Activated T-helper 1 cell treated with anti-CD3 and anti-CD28 coated beads, Interleukin-12 subunit alpha, Interleukin-12 subunit beta, Interleukin-2, Interleukin-4 antibody, amounts not matched to agents 30 ng/mL and 10 ng/mL and 1 ng/mL, durations not matched to agents 14 hours and 24 hours and 36 hours (primary cell): Measurements from ENCODE around the gene PGAP2. TPM values are rescaled to one million over a fixed set of nuclear protein-coding genes. Genes with fewer than 3 reads are reported as not detected.

Experiments
- DNase-seq: peaks from one replicate; pipeline ENCODE4 v3.0.0; 2021; ENCODE audit warnings: low spot score
- H3K27ac Mint-ChIP-seq: one replicate; pipeline ENCODE4 v1.8.0; 2021; ENCODE audit warnings: mild to moderate bottlenecking, mixed read lengths
- H3K27me3 Mint-ChIP-seq: one replicate; pipeline ENCODE4 v1.8.0; 2022; ENCODE audit warnings: mild to moderate bottlenecking, moderate library complexity, mixed read lengths; ENCODE audit not compliant: insufficient read depth
- H3K36me3 Mint-ChIP-seq: one replicate; pipeline ENCODE4 v1.8.0; 2021; ENCODE audit warnings: low read depth, mixed read lengths
- H3K4me1 Mint-ChIP-seq: one replicate; pipeline ENCODE4 v1.8.0; 2021; ENCODE audit warnings: low read depth, mixed read lengths
- H3K4me3 Mint-ChIP-seq: one replicate; pipeline ENCODE4 v1.8.0; 2021; ENCODE audit warnings: mild to moderate bottlenecking, moderate library complexity, mixed read lengths
- H3K9me3 Mint-ChIP-seq: one replicate; pipeline ENCODE4 v1.8.0; 2021; ENCODE audit warnings: mixed read lengths
- intact Hi-C: fragments of 100-400 bp; cut with micrococcal nuclease; formaldehyde crosslinking; loops from one replicate; pipeline ENCODE4 v1.15.1; 2024
- total RNA-seq: library from RNA; stranded (reverse); gene quantifications from 2 replicates; pipeline ENCODE4 v1.2.3, GENCODE V29; 2022

The PGAP2 gene
- total RNA-seq, 1 donor from 2014 or later = 29.8 TPM

DNA sequence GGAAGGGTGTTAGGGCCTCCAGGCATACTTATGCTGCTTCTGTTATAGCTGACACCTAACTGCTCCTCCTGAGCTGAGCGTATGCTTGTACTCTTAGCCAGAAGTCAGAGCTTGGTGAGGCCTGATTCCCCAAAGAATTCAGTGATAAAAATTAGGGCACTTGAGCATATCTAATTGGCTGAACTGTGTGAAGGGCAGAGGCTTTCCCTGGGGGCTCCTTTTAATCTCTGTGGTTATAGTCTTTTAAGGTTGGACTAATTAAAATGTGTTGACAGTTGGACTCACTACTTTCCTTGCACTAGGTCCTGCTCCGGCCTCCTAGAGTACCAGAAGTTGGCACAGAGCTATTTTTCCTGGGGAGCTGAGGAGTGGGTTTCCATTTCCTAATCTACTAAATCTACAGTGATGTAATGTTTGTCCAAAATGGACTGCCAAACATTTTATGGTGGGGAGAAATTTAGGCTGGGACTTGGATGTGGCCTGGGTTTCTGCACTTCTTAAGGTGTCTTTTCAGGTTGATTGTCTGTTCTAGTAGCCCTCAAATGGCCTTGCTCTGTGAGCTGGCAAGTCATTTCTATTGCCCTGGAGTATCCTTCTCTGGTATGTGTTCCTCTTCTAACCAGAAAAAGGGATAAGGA lies 65.5 kb downstream of the PGAP2 start:
- Mint-ChIP-seq H3K4me3 (no peak overlapping the region), H3K27ac (no peak overlapping the region), H3K36me3 (peaks cover 19% of the 10 kb centered on the region), H3K4me1 (peaks cover 71% of the 10 kb centered on the region), H3K27me3 (no peaks in the 10 kb centered on the region), H3K9me3 (no peaks in the 10 kb centered on the region)
- no peak for DNase-seq
- intact Hi-C loops = no loop called here

Other genes starting within 250 kb of the PGAP2 start
- not detected in 2 replicates for gene ART5, start 166.6 kb upstream of the PGAP2 start, total RNA-seq
- gene ART1, start 163.4 kb upstream of the PGAP2 start, total RNA-seq = not detected in 2 replicates
- 2.6 and 2.9 TPM in 2 replicates for gene CHRNA10, start 137.2 kb upstream of the PGAP2 start, total RNA-seq
- 122 and 123 TPM in 2 replicates for gene NUP98, start 11.0 kb upstream of the PGAP2 start, total RNA-seq
- gene RHOG, start 32.4 kb downstream of the PGAP2 start, total RNA-seq = 170 and 179 TPM in 2 replicates
- gene STIM1, start 47.1 kb downstream of the PGAP2 start, total RNA-seq = 61.7 and 68.0 TPM in 2 replicates